ENCODE data around the gene ACLY. TPM values are rescaled to one million over a fixed set of nuclear protein-coding genes. Genes with fewer than 3 reads are reported as not detected.

Gene ACLY
- total RNA-seq, 1 experiment from 2014 or later, result 279 TPM

GRCh38 chr17:41915020-41915419 is 3.7 kb downstream of the ACLY start:
- no CpG with 5 or more reads among the region's 5 CpGs for WGBS (ENCODE audit: extremely low coverage, insufficient read length, low lambda C conversion rate)
- DNase-seq, result no peak
- Histone ChIP-seq H2BK120ac (ENCODE audit: low read depth, low read length, poor library complexity, severe bottlenecking) (no peak overlapping the region), H4K20me1 (ENCODE audit: control insufficient read depth, insufficient read depth, insufficient read length) (peaks cover 11% of the 10 kb centered on the region), H3K27ac (ENCODE audit: insufficient read length, low read depth, low read length) (no peak overlapping the region), H2BK15ac (ENCODE audit: low read depth, low read length) (no peak overlapping the region), H2BK12ac (ENCODE audit: insufficient read length, low read depth, low read length) (no peak overlapping the region), H3K23me2 (ENCODE audit: insufficient read length, low read depth, low read length, poor library complexity, severe bottlenecking) (peaks cover 11% of the 10 kb centered on the region), H3K14ac (ENCODE audit: insufficient read depth, low read length) (no peak overlapping the region), H3K23ac (ENCODE audit: insufficient read length, low read depth, low read length) (no peak overlapping the region), H4K5ac (ENCODE audit: insufficient read length, low read depth, low read length) (no peak overlapping the region), H4K8ac (replicated peaks; ENCODE audit: insufficient read length, low read depth, low read length) (no peak overlapping the region), H3K9ac (ENCODE audit: extremely low read depth, insufficient read length, low read length) (no peak overlapping the region), H2BK5ac (ENCODE audit: insufficient read length, low read length) (no peak overlapping the region), H3K56ac (ENCODE audit: insufficient read length, low read depth, low read length) (no peak overlapping the region), H3K79me2 (ENCODE audit: insufficient read depth, low read length) (peaks cover 53% of the 10 kb centered on the region), H3K9me3 (ENCODE audit: control insufficient read depth, low read depth, low read length) (no peaks in the 10 kb centered on the region), H2BK20ac (ENCODE audit: low read depth, low read length, poor library complexity, severe bottlenecking) (no peak overlapping the region), H4K91ac (ENCODE audit: insufficient read length, low read depth, low read length) (no peak overlapping the region), H3K4ac (ENCODE audit: low read depth, low read length) (no peak overlapping the region), H3K79me1 (ENCODE audit: insufficient read depth, low read depth, low read length, poor library complexity, severe bottlenecking) (peaks cover 13% of the 10 kb centered on the region), H3K4me1 (ENCODE audit: insufficient read depth, low read length) (peaks cover 5% of the 10 kb centered on the region; the same call in 1 of the 2 replicates), H3K18ac (ENCODE audit: insufficient read length, low read depth, low read length) (no peak overlapping the region), H3K4me2 (ENCODE audit: insufficient read depth, insufficient read length, low read length) (peak overlapping the region; percentile 26), H2AFZ (ENCODE audit: low read length) (no peak overlapping the region), H3T11ph (ENCODE audit: low read length) (no peak overlapping the region), H3K27me3 (ENCODE audit: insufficient read depth, low read length) (no peaks in the 10 kb centered on the region), H2AK5ac (ENCODE audit: insufficient read length, low read length) (no peak overlapping the region)
- Mint-ChIP-seq H3K4me1 (peaks cover 41 to 47% of the 10 kb centered on the region in 2 experiments), H3K27ac (peak overlapping the region; percentile 7 to 92 (median 89)), H3K9me3 (no peaks in the 10 kb centered on the region), H3K27me3 (ENCODE audit: low read depth) (no peaks in the 10 kb centered on the region), H3K36me3 (ENCODE audit: insufficient read depth in 1 of 3, low read depth in 3 of 3) (peaks cover 40 to 53% (median 46%) of the 10 kb centered on the region in 3 experiments; a peak in 6 of 7 replicates), H3K4me3 (peak overlapping the region in 1 of 2 experiments; percentile 90; a peak in 2 of 5 replicates)
- no peak for TF ChIP-seq CTCF (conservative IDR thresholded peaks at IDR 0.05)

All from H9 (cell line).